Esophagus squamous epithelium (tissue), 5 donors: Measurements from ENCODE around the gene WASL. TPM values are rescaled to one million over a fixed set of nuclear protein-coding genes. Genes with fewer than 3 reads are reported as not detected.

ENCODE experiments used
- DNase-seq: peaks from one replicate; lab custom pipeline; 2025; lab: John Stamatoyannopoulos, UW
- H3K27ac ChIP-seq, 4 donors: fragments of 200-600 bp; sonication (generic); one replicate each; pipeline ENCODE4 v1.5.1; 2016 to 2019; ENCODE audit warnings: mild to moderate bottlenecking in 1 of 4
- H3K27me3 ChIP-seq, 4 donors: fragments of 200-600 bp; sonication (generic); 1 replicate in 3 of 4; 2 replicates in 1 of 4; pipeline versions ENCODE4 v1.5.1 to v1.6.0; 2017 to 2021; ENCODE audit warnings: antibody characterized with exemption in 1 of 4
- H3K36me3 ChIP-seq, 3 donors: fragments of 200-600 bp; sonication (generic); one replicate each; pipeline ENCODE4 v1.5.1; 2016 to 2019
- H3K4me1 ChIP-seq, 3 donors: fragments of 200-600 bp; sonication (generic); one replicate each; pipeline ENCODE4 v1.5.1; 2017 to 2019
- H3K4me3 ChIP-seq, 4 donors: fragments of 200-600 bp; sonication (generic); 1 replicate in 3 of 4; 2 replicates in 1 of 4; pipeline ENCODE4 v1.5.1; 2016 to 2019; ENCODE audit warnings: mild to moderate bottlenecking in 2 of 4, moderate library complexity in 1 of 4
- H3K9me3 ChIP-seq, 3 donors: fragments of 200-600 bp; sonication (generic); one replicate each; pipeline ENCODE4 v1.5.1; 2016 to 2019
- POLR2A ChIP-seq, 4 donors: fragments of 450-650 bp; IDR thresholded peaks; one replicate each; pipeline ENCODE4 v1.6.1; 2017; ENCODE audit warnings: antibody characterized with exemption in 4 of 4, mild to moderate bottlenecking in 4 of 4, moderate library complexity in 3 of 4
- WGBS, 2 donors: methylation state at CpG; one replicate each; pipeline ENCODE4 v1.1.5; 2018; 5-methylcytosine and 5-hydroxymethylcytosine counted together
- intact Hi-C: fragments of 100-400 bp; cut with DNase I; formaldehyde crosslinking; loops from one replicate; pipeline ENCODE4 v1.15.0; 2022
- total RNA-seq, 4 donors: library from RNA; depleted of rRNA; stranded (reverse); fragments of >200 nt; gene quantifications; one replicate each; pipeline ENCODE4 v1.1.0, GENCODE V29; 2016
- TF ChIP-seq, protein P1 (sequence below), 6 experiments: fragments of 450-650 bp in 4 of 6; fragments of 200-600 bp in 2 of 6; sonication (generic) in 2 of 6; IDR thresholded peaks; one replicate each; pipeline ENCODE4 v1.5.1; 2016 to 2019; ENCODE audit warnings: antibody characterized with exemption in 6 of 6, mild to moderate bottlenecking in 4 of 6, moderate library complexity in 4 of 6
- donor health status: DM: yes; HTN: yes; CAD: no.

Gene WASL
- total RNA-seq, 4 donors from 2014 or later = 26.0 to 34.6 (median 31.3) TPM

- H3K27me3 ChIP-seq = no peaks in the 10 kb centered on the region
- no peaks in the 10 kb centered on the region for H3K9me3 ChIP-seq
- H3K4me3 ChIP-seq = no peak overlapping the region
- no peak for TF ChIP-seq POLR2A (IDR thresholded peaks at IDR 0.05)
- TF ChIP-seq, protein P1, sequence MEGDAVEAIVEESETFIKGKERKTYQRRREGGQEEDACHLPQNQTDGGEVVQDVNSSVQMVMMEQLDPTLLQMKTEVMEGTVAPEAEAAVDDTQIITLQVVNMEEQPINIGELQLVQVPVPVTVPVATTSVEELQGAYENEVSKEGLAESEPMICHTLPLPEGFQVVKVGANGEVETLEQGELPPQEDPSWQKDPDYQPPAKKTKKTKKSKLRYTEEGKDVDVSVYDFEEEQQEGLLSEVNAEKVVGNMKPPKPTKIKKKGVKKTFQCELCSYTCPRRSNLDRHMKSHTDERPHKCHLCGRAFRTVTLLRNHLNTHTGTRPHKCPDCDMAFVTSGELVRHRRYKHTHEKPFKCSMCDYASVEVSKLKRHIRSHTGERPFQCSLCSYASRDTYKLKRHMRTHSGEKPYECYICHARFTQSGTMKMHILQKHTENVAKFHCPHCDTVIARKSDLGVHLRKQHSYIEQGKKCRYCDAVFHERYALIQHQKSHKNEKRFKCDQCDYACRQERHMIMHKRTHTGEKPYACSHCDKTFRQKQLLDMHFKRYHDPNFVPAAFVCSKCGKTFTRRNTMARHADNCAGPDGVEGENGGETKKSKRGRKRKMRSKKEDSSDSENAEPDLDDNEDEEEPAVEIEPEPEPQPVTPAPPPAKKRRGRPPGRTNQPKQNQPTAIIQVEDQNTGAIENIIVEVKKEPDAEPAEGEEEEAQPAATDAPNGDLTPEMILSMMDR (IDR thresholded peaks at IDR 0.05) = no peak
- H3K36me3 ChIP-seq = peaks cover 0 to 34% (median 10%) of the 10 kb centered on the region in 3 donors
- intact Hi-C loops = no loop called here
- DNase-seq = no peak
- WGBS, 2 donors = 77 to 92% methylated on average over 2 of the region's 2 CpGs
- no peak overlapping the region for H3K27ac ChIP-seq
- H3K4me1 ChIP-seq = peaks cover 0 to 15% (median 0%) of the 10 kb centered on the region in 3 donors
Observed at GRCh38 chr7:123710683-123711082, 38.1 kb downstream of the WASL start.

- Histone ChIP-seq H3K4me3 (no peak overlapping the region), H3K36me3 (peaks cover 7 to 46% (median 10%) of the 10 kb centered on the region in 3 donors), H3K27me3 (no peaks in the 10 kb centered on the region), H3K9me3 (no peaks in the 10 kb centered on the region), H3K27ac (no peak overlapping the region), H3K4me1 (peaks cover 0 to 9% (median 0%) of the 10 kb centered on the region in 3 donors)
- WGBS, 2 donors = 59 to 66% methylated on average over 2 of the region's 2 CpGs
- DNase-seq = no peak
- TF ChIP-seq, protein P1 (IDR thresholded peaks at IDR 0.05) = no peak
- no peak for TF ChIP-seq POLR2A (IDR thresholded peaks at IDR 0.05)
- intact Hi-C loops = no loop called here
Observed at GRCh38 chr7:123709525-123709924, 39.3 kb downstream of the WASL start.

GRCh38 chr7:123705211-123705901 lies 43.4 kb downstream of the WASL start:
- H3K9me3 ChIP-seq = no peaks in the 10 kb centered on the region
- no peaks in the 10 kb centered on the region for H3K27me3 ChIP-seq
- WGBS, 2 donors = 81 to 91% methylated on average over 1 of the region's 1 CpG
- no peaks in the 10 kb centered on the region for H3K4me1 ChIP-seq
- intact Hi-C loops = no loop called here
- DNase-seq = no peak
- TF ChIP-seq, protein P1 (IDR thresholded peaks at IDR 0.05) = no peak
- TF ChIP-seq POLR2A (IDR thresholded peaks at IDR 0.05) = no peak
- H3K4me3 ChIP-seq = no peak overlapping the region
- H3K36me3 ChIP-seq = peaks cover 10 to 83% (median 15%) of the 10 kb centered on the region in 3 donors
- H3K27ac ChIP-seq = no peak overlapping the region

GRCh38 chr7:123695944-123696677 lies 52.7 kb downstream of the WASL start:
- Histone ChIP-seq H3K27ac (no peak overlapping the region), H3K4me3 (no peak overlapping the region), H3K27me3 (no peaks in the 10 kb centered on the region), H3K4me1 (no peaks in the 10 kb centered on the region), H3K36me3 (peaks cover 4 to 90% (median 6%) of the 10 kb centered on the region in 3 donors), H3K9me3 (no peaks in the 10 kb centered on the region)
- DNase-seq = no peak
- 89 to 91% methylated on average over 3 of the region's 3 CpGs for WGBS, 2 donors
- intact Hi-C loops = no loop called here
- no peak for TF ChIP-seq POLR2A (IDR thresholded peaks at IDR 0.05)
- TF ChIP-seq, protein P1 (IDR thresholded peaks at IDR 0.05) = no peak

DNA sequence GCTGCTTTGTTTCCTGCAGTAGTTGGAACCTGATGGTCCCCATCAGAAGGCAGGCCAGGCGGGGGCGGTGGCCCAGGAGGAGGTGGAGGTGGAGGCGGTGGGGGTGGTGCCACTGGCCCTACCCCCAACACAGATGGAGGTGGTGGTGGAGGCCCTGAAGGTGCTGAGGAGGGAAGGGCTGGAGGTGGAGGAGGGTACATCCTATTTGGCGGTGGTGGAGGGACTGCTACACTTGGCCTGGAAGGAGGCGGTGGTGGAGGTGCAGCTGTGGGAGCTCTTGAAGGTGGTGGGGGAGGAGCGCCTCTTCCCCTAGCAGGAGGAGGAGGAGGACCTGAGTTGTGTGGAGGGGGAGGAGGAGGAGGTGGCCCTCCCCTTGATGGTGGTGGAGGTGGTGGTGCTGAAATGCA lies 56.3 kb downstream of the WASL start:
- H3K9me3 ChIP-seq = no peaks in the 10 kb centered on the region
- TF ChIP-seq, protein P1 (IDR thresholded peaks at IDR 0.05) = no peak
- no peak for TF ChIP-seq POLR2A (IDR thresholded peaks at IDR 0.05)
- DNase-seq = no peak
- 95 to 97% methylated on average over 3 of the region's 6 CpGs for WGBS, 2 donors
- no peaks in the 10 kb centered on the region for H3K4me1 ChIP-seq
- H3K36me3 ChIP-seq = peaks cover 4 to 91% (median 6%) of the 10 kb centered on the region in 3 donors
- H3K27me3 ChIP-seq = no peaks in the 10 kb centered on the region
- no peak overlapping the region for H3K27ac ChIP-seq
- H3K4me3 ChIP-seq = no peak overlapping the region
- intact Hi-C loops = no loop called here
